Psoas muscle (tissue), 8 donors: ENCODE results near the gene MYOC. TPM values are rescaled to one million over a fixed set of nuclear protein-coding genes. Genes with fewer than 3 reads are reported as not detected.

Experiments used
- ATAC-seq, 4 donors: fragments of 200-7000 bp; cut with Tn5 transposase; one replicate each; pipeline ENCODE4 v1.9.1; 2020; ENCODE audit warnings: moderate library complexity in 3 of 4, mild to moderate bottlenecking in 2 of 4
- DNase-seq, 2 donors: peaks; one replicate each; pipeline ENCODE4 v3.0.0-alpha.2; 2020
- H3K27ac ChIP-seq: fragments of 200-600 bp; one replicate; pipeline ENCODE4 v1.8.0; 2022
- H3K27me3 ChIP-seq, 3 donors: fragments of 200-600 bp in 1 of 3; one replicate each; pipeline versions ENCODE4 v1.6.1 to v1.8.0; 2013 to 2022; ENCODE audit warnings: low read length in 2 of 3, mild to moderate bottlenecking in 2 of 3, moderate library complexity in 1 of 3; ENCODE audit not compliant: insufficient read depth in 3 of 3
- H3K36me3 ChIP-seq, 2 donors: fragments of 200-600 bp in 1 of 2; one replicate each; pipeline versions ENCODE4 v1.6.1 to v1.8.0; 2013 to 2022; ENCODE audit warnings: low read depth in 1 of 2, mild to moderate bottlenecking in 1 of 2, moderate library complexity in 1 of 2; ENCODE audit not compliant: insufficient read depth in 1 of 2
- H3K4me1 ChIP-seq: fragments of 200-600 bp; one replicate; pipeline ENCODE4 v1.8.0; 2022
- H3K4me3 ChIP-seq: fragments of 200-600 bp; one replicate; pipeline ENCODE4 v1.8.0; 2022; ENCODE audit warnings: mild to moderate bottlenecking
- H3K9me3 ChIP-seq: fragments of 200-600 bp; one replicate; pipeline ENCODE4 v1.8.0; 2022
- CTCF ChIP-seq: fragments of 200-600 bp; IDR thresholded peaks from one replicate; pipeline ENCODE4 v1.8.0; 2022; ENCODE audit warnings: antibody characterized with exemption
- WGBS, 3 donors: extraction: QIAGEN DNeasy Blood & Tissue Kit; methylation state at CpG; one replicate each; pipeline versions ENCODE4 v1.1.6 to v1.1.7; 2013; 5-methylcytosine and 5-hydroxymethylcytosine counted together
- intact Hi-C, 2 donors: fragments of 100-400 bp; cut with DNase I; formaldehyde crosslinking; loops; one replicate each; pipeline versions ENCODE4 v1.11.0 to v1.14.2; 2022
- polyA plus RNA-seq, 3 donors: library from polyadenylated mRNA; stranded (reverse); fragments of 200-250 nt; gene quantifications; one replicate each; pipeline ENCODE4 v1.2.3, GENCODE V29; 2013
- total RNA-seq, 4 donors: library from RNA; stranded (reverse); fragmentation: NEBNext Ultra II Directional in 2 of 4; extraction: Animal tissue kit (Norgen Biotek cat#: 25700) in 2 of 4; gene quantifications; one replicate each; pipeline versions ENCODE4 v1.2.1 to v1.2.4, GENCODE V29; 2021 to 2023
- donor health status: healthy with polysubstance abuse.
- donor health status: DM: no; HTN: no; CAD: no; lungs with moderate emphysema.
- donor health status: Bipolar disorder and iron deficiency.
- donor health status: healthy.
- donor health status: DM: yes; HTN: yes; CAD: no.
- donor health status: DM: no; HTN: no; CAD: no.
- donor health status: DM: no; HTN: no; CAD: no.
- donor health status: DM: yes; HTN: yes; CAD: no.

MYOC gene
- total and polyA plus RNA-seq, 7 donors: 1.1 to 12.6 (median 3.1) TPM

GRCh38 chr1:171668372-171668771 lies 15.9 kb upstream of the MYOC start:
- 94 to 95% (median 94%) methylated on average over 5 of the region's 5 CpGs for WGBS, 3 donors
- Histone ChIP-seq H3K4me3 (no peak overlapping the region), H3K27me3 (no peaks in the 10 kb centered on the region), H3K27ac (no peak overlapping the region), H3K4me1 (peaks cover 2% of the 10 kb centered on the region), H3K36me3 (no peaks in the 10 kb centered on the region), H3K9me3 (no peaks in the 10 kb centered on the region)
- DNase-seq (no peak), ATAC-seq (no peak)
- no peak for TF ChIP-seq CTCF
- intact Hi-C loops: no loop called here

GRCh38 chr1:171666114-171666769 lies 13.8 kb upstream of the MYOC start:
- no peak for TF ChIP-seq CTCF
- Histone ChIP-seq H3K4me1 (peaks cover 2% of the 10 kb centered on the region), H3K9me3 (no peaks in the 10 kb centered on the region), H3K36me3 (no peaks in the 10 kb centered on the region), H3K27me3 (no peaks in the 10 kb centered on the region), H3K4me3 (no peak overlapping the region), H3K27ac (peak overlapping the region; percentile 36)
- intact Hi-C loops: no loop called here
- 29 to 52% (median 36%) methylated on average over 4 of the region's 4 CpGs for WGBS, 3 donors
- ATAC-seq (peak in 3 of 4 donors; percentile 67 to 94 (median 94)), DNase-seq (no peak)

GRCh38 chr1:171664976-171665375 lies 12.5 kb upstream of the MYOC start:
- no peaks in the 10 kb centered on the region for H3K36me3 ChIP-seq
- H3K4me1 ChIP-seq: peaks cover 2% of the 10 kb centered on the region
- no peaks in the 10 kb centered on the region for H3K27me3 ChIP-seq
- intact Hi-C loops: no loop called here
- TF ChIP-seq CTCF: no peak
- no peaks in the 10 kb centered on the region for H3K9me3 ChIP-seq
- no peak overlapping the region for H3K4me3 ChIP-seq
- no peak for ATAC-seq
- H3K27ac ChIP-seq: no peak overlapping the region
- DNase-seq: no peak

GRCh38 chr1:171663854-171664575 lies 11.5 kb upstream of the MYOC start:
- H3K27me3 ChIP-seq: no peaks in the 10 kb centered on the region
- no peaks in the 10 kb centered on the region for H3K36me3 ChIP-seq
- ATAC-seq: no peak
- H3K4me3 ChIP-seq: no peak overlapping the region
- intact Hi-C loops: no loop called here
- DNase-seq: no peak
- no peaks in the 10 kb centered on the region for H3K9me3 ChIP-seq
- 56 to 75% (median 67%) methylated on average over 4 of the region's 4 CpGs for WGBS, 3 donors
- peaks cover 2% of the 10 kb centered on the region for H3K4me1 ChIP-seq
- TF ChIP-seq CTCF: no peak
- H3K27ac ChIP-seq: no peak overlapping the region
